ENCODE data around the gene ARID2.

Gene ARID2

DNA sequence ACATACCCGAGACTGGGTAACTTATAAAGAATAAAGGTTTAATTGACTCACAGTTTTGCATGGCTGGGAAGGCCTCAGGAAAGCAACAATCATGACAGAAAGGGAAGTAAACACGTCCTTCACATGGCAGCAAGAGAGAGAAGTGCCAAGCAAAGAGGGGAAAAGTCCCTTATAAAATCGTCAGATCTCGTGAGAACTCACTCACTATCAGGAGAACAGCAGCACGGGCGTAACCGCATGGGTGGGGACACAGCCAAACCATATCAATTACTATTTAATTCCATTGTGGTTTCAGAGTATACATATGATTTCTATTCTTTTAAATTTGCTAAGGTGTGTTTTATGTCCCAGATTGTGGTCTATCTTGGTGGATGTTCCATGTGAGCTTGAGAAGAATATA, 142.9 kb downstream of the ARID2 start:
- no peak for DNase-seq

DNA sequence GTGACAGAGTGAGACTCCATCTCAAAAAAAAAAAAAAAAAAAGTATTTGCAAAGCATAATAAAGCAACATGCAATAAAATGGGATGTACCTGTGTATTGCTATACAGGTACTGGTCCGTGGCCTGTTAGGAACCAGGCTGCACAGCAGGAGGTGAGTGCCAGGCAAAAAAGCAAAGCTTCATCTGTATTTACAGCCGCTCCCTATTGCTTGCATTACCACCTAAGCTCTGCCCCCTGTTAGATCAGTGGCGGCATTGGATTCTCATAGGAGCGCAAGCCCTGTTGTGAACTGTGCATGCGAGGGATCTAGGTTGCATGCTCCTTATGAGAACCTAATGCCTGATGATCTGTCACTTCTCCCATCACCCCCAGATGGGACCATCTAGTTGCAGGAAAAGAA, 147.6 kb downstream of the ARID2 start:
- no peak for DNase-seq

DNA sequence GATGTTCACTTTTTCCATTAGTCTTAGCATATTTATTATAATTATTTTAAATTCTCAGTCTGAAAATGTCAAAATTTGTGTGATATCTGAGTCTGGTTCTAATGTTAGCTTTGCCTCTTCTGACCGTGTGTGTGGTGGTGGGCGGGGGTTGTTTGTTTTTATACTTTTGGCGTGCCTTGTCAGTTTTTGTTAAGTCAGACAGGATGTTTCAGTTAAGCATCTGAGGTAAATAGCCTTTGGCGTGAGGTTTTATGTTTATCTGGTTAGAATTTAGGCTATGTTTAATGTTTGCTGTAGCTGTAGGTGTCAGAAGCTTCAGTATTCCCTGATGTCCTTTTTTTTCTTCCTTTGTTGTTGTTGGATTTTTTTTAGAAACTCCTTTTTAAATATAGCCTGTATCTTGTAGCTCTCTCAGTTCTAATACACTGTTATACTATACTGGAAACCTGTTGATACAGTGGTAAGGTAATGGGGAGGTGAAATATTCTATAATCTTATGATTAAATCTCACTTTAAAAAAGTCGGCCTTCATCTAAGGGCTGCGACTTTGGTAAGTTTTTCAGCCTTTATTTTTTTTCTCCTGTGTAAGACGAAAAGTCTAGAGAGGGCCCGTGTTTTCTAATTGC, 149.2 kb downstream of the ARID2 start:
- DNase-seq = peak; percentile 34

DNA sequence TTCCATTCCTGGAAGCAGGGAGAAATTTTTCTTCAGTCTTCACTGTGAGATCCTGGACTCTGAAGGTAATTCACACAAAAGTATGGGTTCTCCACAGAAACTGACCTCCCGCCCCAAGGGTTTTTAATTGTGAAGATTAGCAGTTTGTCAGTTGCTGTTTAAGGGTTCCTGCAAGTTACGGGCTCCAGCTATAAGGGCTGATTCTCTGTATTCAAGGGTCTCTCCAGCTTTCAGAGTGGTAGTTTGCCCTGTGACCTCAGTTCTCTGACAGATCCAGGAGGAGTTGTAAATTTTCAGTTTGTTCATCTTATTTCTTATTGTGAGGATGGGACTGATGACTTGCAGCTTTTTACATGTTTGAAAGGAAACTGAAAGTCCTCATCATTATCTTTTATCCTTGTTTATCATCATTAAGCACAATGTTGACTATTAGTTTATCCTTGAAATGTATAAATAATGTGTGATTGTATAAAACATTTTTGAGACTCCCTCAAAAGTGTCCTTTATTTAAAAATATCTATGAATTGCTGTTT, 149.9 kb downstream of the ARID2 start:
- DNase-seq = no peak

DNA sequence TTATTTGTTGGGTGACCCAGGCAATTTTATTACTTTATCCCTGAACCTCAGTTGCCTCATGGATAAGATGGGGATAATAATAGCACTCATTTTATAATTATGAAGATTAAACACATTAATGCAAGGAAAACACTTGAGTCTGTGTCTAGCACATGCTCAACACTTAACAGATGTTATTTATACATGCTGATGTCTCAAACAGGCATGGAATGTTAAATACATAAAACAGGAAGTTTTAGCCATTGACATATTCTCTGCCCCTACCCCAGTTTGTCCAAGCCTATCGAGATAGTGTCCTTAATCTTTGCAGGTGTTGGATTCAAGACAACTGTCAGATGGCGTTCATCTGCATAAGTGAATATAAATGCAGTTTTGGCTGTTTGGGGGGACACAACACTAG, 151.0 kb downstream of the ARID2 start:
- no peak for DNase-seq

DNA sequence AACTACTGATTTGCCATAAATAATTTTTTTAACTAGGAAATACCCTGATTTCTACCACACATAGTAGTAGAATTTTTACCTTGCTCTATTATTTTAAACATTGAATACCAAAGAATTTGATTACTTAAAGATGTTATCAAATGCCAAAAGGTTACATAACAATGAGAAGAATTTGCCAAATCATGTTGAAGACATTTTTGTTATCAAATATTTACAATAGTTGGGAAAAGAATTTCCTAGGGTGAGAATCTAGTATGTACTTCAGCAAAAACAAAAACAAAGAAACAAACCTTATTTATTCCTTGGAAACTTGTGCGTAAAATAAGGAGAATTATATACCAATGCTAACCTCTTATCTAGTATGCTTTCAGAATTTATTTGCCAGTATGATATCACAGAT, 153.7 kb downstream of the ARID2 start:
- DNase-seq = no peak

DNA sequence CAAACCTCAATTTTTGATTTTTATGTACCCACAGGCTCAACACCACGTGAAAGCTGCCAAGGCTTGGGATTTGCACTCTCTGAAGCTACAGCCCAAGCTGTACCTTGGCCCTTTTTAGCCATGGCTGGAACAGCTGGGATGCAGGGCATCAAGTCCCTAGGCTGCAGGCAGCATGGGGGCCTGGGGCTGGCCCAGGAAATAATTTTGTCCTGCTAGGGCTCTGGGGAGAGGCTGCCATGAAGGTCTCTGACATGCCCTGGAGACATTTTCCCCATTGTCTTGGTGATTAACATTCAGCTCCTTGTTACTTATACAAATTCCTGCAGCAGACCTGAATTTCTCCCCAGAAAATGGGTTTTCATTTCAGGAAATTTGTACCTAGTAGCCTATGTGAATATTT, 157.2 kb downstream of the ARID2 start:
- no peak for DNase-seq

DNA sequence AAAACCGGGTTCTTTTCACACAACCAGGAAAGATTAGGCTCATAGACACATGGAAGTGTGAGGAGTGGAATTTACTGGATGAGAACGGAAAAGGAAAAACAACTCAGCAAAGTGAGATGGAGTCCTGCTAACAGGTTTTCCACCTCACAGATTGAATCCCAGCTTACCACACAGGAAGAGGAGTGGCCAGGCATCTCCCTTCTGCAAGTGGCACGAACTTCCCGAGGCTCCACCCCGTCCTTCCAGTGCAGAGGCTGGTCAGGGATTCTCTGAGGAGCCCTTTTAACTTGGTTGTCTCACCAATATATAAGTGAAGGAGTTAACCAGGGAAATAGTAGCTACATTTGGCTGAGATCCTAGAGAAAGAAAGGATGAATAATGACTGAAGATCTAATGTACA, 158.0 kb downstream of the ARID2 start:
- DNase-seq = no peak

DNA sequence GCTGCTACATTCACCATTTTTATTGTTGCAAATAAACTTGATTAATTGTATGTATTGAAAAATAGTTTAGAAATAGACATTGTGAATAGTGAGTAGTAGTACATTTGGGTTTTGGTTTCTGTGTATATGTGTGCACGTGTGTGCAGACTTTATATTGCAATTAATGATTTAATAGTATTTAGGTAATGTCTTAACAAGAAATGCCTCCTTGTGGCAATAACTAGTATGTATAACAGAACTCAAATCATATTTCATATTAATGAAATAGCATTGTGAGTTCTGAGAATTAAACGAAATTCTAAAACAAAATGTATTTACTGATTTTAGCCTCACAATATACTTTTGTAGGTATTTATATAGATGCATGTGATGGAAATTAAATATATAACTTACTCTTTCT, 160.8 kb downstream of the ARID2 start:
- DNase-seq = no peak

DNA sequence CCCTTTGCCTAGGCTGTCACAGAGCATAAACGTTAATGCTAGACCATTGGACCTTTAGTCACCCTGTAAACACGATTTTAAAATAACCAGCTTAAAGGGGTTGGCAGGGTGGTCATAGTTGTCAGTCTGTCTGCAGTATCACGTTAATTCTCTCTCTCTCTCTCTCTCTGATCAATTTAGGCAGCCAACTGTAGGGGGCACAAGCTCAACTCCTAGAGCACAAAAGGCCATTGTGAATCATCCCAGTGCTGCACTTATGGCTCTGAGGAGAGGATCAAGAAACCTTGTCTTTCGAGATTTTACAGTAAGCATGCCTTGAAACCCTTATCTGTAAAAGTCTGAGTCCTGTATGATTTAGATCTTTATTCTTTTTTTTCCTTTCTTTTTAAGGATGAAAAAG, 163.7 kb downstream of the ARID2 start:
- DNase-seq = no peak

DNA sequence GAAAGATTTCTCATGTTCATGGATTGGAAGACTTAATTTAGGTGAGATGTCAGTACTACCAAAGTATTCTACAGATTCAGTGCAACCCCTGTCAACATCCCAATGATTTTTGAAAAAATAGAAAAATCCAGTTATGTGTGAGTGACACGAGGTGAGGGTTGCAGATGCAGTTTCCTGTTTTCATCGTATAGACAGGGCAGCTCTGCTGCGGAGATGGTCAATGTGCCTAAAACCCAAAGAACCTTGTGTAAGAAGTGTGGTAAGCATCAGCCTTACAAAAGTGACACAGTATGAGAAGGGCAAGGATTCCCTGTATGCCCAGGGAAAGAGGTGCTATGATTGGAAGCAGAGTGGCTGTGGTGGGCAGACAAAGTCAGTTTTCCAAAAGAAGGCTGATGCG, 166.5 kb downstream of the ARID2 start:
- DNase-seq = no peak

DNA sequence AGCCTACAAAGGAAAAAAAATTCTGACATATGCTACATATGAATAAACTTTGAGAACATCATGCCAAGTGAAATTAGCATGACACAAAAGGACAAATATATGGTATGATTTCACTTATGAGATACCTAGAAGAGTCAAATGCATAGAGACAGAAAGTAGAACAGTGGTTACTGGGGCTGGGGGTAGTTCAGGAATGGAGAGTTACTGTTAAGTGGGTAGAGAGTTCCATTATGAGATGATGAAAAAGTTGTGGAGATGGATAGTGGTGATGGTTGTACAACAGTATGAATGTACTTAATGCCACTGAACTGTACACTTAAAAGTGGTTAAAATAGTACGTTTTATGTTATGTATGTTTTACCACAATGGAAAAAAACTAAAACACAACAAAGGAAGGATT, 168.6 kb downstream of the ARID2 start:
- no peak for DNase-seq

DNA sequence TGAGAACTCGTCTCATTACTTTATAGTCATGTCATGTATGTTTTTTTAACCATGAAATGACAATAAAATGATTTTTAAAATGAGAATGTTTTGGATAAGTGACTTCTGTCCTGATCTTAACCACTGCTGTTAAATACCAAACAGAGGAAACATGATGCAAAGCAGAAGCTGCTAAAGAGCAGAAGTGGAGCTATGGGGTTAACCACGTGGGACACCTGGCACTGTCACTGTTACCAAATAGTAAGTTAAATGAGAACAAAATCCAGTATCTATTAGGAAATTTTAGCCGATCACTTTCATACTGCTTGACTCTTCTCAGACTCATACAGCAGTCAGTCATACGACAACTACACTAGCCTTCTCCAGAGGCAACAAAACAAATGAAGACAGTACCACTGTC, 178.4 kb downstream of the ARID2 start:
- DNase-seq = no peak

DNA sequence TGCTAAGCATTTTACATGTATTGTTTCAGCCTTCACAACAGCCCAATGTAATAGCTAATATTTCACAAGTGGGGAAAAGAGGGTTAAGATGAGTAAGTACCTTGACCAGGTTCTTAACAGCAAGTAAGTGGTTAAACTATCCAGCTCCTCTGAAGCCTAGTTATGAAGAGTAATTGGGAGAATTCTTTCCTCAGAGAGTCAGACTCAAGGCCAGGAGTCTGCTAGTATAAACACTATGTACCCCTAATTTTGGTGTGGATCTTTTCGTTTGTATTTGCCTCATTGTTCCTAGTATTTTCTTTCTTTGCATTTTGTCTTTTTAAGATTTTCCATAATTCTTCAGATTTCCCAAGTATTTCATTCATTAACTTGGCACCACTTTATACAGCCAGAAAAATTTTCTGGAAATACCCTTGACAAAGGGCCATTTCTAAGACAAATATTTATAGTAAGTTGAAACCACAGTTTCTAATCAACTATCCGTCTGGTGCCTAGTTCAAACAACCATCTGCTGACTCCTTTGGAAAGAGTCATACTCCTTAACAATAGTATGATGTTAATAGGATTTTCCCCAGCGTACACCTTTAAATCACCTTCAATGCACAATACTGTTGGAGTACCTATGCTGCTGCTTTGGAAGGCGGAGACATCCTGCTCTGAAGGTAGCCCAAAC, 179.7 kb downstream of the ARID2 start:
- no peak for DNase-seq

DNA sequence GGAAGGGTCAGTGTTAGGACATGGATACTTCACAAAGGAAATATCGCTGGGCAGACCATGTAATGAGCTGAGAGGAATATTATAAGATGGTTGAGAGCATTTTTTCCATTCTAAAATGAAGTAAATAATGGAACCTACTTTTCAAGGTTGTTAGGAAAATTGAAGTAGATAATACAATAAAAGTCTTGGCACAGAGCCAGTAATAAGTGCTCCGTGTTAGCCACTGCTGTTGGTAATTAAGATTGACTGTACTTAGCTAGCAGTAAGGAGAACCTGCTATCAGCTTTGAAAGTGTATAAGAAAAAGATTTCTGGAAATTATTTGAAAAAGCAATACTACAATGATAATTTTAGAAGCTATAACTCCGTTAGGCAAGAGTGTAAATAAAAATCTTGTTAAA, 183.3 kb downstream of the ARID2 start:
- no peak for DNase-seq

DNA sequence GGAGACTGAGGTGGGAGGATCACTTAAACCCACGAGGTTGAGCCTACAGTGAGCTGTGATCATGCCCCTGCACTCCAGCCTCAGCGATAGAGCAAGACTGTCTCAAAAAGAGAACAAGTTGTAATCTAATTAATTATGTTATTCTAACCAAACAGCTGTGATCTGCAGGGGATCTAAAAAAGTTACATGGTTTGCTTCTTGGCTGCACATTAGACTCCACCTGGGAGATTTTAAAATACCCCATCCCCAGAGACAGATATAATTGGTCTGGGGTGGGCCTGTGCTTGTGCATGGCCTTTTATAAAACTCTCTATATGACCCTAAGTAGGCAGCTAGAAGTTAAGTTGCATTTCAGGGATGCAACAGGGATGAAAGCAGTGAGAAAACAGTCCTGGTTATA, 184.1 kb downstream of the ARID2 start:
- DNase-seq = no peak

DNA sequence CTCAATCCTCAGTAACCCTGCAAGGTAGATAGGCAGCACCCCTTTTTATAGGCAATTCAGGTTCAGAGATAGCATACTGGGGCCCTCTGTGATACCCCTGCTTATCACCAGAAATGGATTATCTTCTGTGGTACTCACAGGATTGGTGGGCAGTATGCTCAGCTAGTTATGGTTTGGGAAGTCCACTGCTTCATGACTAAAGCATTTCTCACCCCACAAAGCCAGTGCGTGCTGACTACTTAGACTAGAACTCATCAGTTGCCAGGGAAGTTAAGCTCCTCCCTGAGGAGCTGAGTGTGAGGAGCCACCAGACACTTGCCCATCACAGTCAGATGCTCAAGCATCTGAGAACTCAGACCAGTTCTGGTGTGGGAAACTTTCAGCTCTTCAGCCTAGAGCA, 184.6 kb downstream of the ARID2 start:
- DNase-seq = no peak

DNA sequence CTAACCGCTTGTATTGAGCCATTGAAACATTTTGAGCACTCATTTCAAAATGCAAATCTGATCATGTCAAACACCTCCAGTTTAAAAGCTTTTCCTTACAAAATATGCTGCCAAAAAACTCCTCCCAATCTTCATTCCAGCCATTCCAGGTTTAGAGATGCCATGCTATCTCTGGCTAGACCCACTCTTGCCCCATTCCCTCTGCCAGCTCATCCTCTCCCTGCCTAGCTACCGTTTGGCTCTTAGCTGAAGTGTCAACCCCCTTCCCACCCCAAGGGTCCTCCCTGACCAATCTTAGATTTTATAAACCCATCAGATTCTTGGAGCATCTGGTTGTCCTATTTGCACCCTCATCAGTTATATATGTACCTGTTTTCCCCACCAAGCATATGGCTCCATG, 185.9 kb downstream of the ARID2 start:
- DNase-seq = no peak

DNA sequence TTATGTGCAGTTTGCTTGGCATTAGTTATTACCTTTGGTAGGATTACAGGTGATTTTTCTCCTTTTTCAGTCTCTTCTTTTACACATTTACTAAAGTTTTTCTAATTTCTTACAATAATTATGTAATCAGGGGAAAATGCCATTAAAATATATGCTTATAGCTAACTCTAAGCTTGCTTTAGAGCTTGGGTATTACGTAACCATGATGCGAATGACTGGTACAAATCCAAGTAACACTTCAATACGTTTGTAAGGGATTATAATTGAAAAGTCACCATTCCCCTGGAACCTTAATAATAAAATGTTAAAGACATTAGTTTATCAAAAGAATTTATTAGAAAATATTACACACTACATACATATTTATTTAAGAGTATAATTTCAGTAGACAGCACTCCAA, 189.3 kb downstream of the ARID2 start:
- no peak for DNase-seq

DNA sequence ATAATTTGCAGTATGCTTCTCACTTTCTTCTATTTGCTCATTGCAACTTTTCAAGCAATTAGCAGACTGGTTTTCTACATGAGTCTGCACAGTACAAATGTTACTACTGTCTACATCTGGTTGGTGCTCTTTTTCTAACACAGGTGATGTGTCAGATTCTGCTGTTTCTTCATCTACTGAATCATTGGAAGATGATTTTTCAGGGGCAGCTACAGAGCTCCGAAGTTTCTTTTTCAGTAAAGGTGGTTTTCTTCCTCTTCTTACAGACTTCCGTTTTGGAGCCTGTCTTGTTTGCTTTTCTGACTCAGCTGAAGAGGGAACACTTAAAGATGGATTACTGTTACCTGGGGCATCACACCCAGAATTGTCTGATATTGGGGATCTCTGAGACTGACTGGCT, 198.8 kb downstream of the ARID2 start:
- peak; percentile 21 for DNase-seq

DNA sequence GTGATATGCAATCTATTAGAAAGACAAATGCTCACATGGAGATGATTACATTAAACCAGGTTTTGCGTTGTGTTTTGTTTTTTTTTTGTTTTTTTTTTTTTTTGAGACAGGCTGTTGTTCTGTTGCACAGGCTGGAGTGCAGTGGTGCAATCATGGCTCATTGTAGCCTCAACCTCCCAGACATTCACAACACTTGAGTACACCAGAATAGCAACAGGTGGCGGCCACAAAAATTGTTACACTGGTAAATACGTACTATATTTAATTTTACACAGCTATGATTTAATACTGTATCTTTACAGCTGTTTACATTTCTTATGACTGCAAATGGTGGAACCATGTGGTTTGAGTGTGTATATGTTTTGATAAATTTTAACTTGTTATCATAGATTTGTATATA, 200.9 kb downstream of the ARID2 start:
- DNase-seq = no peak

DNA sequence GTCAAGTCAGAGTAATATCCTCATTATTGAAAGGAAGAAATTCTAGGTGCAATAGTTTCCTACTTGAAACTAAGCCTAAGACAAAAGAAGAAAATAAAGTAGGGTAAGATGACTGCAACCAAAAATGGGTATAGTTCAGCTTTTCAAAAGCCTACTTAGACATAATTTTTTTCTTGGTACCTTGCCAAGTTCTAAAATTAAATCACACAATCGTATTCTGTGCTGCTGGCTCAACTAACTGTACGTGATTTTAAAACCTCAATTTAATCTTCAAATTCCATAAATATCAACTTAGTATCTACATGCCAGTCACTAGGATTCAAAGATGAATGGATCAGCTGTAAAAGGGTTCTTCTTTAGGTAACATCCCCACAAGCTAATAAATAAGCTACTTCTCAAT, 204.0 kb downstream of the ARID2 start:
- no peak for DNase-seq

DNA sequence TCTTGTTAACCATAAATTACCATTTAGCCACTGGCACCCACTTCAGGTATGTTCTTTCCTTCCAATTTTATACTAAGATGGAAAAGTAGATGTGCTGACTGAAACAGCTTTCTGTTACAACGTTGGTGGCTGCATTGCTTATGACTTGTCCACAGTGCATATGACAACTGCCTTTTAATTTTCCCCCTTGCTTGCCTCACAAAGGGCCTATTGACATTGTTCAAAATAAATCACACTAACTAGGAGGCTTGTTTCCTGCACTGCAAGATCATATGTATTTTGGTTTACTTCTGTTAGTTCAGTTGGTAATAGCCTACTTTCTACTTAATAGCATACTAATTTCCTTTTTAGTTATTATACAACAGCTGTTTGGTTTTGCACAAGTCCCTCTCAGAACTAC, 205.4 kb downstream of the ARID2 start:
- no peak for DNase-seq

DNA sequence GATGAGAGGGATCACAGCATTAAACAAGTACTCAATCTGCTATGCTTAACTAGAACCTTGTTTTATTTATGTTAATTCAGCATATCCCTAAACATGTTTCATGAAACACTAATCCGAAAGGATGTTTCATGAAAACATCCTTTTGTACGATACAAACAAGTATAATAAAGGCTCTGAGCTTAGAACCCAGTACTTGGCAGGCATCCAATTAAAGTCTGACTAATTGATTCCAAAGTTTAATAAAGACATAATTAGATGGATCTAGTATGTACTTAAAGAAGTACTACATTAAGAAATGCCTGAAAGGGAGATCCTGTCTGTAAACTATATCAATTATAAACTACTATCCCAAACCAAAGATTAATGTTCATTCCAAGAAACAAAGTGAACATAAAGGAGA, 209.1 kb downstream of the ARID2 start:
- DNase-seq = no peak

DNA sequence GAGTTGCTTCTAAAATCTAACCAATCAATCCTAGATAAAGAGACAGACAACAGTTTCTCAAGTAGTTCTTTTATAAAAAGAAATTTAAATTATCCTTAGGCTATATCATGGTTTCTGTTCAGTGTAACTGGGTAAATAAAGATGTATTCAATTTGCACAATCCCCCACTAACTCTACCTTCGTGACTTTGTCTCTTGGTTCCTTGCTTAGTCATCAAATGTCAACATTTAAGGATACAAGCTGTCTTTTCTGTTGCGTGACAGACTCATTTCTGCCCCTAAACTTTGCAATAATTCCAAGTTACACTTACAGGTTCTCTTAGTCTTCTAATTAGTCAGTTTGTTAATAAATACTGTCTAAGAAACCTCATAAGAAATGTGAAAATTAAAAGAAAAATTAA, 210.3 kb downstream of the ARID2 start:
- no peak for DNase-seq
